ENCODE measurements around the gene GRID1.

GRCh38 chr10:85645053-85645452 is 721.5 kb downstream of the GRID1 start:
- TF ChIP-seq EZH2 (IDR thresholded peaks at IDR 0.05; ENCODE audit: low read length) (no peak), CTCF (optimal IDR thresholded peaks at IDR 0.05 in 1 of 3, IDR thresholded peaks at IDR 0.05 in 1 of 3, conservative IDR thresholded peaks at IDR 0.05 in 1 of 3; ENCODE audit: extremely low read depth in 1 of 3, insufficient read depth in 2 of 3, low read length in 3 of 3) (no peak)
